GM13977 (cell line): ENCODE data around the gene RAB6A.
A peak's percentile ranks its signal among the peaks of the same experiment; 100 is the strongest.
"Not testable (repeated sequence)": the region's sequence is repeated elsewhere in the genome, so short reads cannot be mapped to it uniquely, and the experiment has no call there.

Experiments
- DNase-seq: peaks from one replicate; pipeline ENCODE4 v3.0.0; 2012; ENCODE audit warnings: low spot score
- CTCF ChIP-seq: IDR thresholded peaks from 2 replicates; pipeline ENCODE4 v1.5.1; 2012; ENCODE audit warnings: mild to moderate bottlenecking, control low read depth; ENCODE audit not compliant: insufficient read depth; ENCODE audit errors: extremely low read depth, missing control alignments
- in situ Hi-C: fragments of 300-500 bp; cut with MboI; formaldehyde crosslinking; loops from one replicate; pipeline ENCODE4 v1.12.0; 2022; ENCODE audit warnings: low sequenced_read_pairs, low pct_unique_long_range_greater_than_20kb, mixed read lengths, inconsistent platforms; ENCODE audit not compliant: unreplicated experiment

The RAB6A gene

GRCh38 chr11:73797457-73797856 lies 36.6 kb upstream of the RAB6A start:
- in situ Hi-C loops, result no loop called here

GRCh38 chr11:73795925-73796632 lies 35.2 kb upstream of the RAB6A start:
- DNase-seq, result no peak
- TF ChIP-seq CTCF, result no peak

More at GRCh38 chr11:73797457-73797856, 36.6 kb upstream of the RAB6A start:
- DNase-seq, result no peak
- TF ChIP-seq CTCF, result no peak

GRCh38 chr11:73792584-73792983 lies 31.7 kb upstream of the RAB6A start:
- TF ChIP-seq CTCF, result no peak
- in situ Hi-C loops, result no loop called here
- no peak for DNase-seq

More at GRCh38 chr11:73795925-73796632, 35.2 kb upstream of the RAB6A start:
- in situ Hi-C loops, result no loop called here

GRCh38 chr11:73789279-73789670 lies 28.4 kb upstream of the RAB6A start:
- no peak for DNase-seq
- in situ Hi-C loops, result no loop called here
- no peak for TF ChIP-seq CTCF

GRCh38 chr11:73787643-73788558 lies 27.0 kb upstream of the RAB6A start, which contains the start of gene MRPL48:
TSS of gene MRPL48 (plus strand) at chr11:73787874. CDS start at chr11:73787972, 98 bp downstream.
- peak; percentile 92 for DNase-seq
- no peak for TF ChIP-seq CTCF
- in situ Hi-C loops, result no loop called here

- DNase-seq, result no peak
- in situ Hi-C loops, result no loop called here
- no peak for TF ChIP-seq CTCF
Observed at GRCh38 chr11:73787051-73787642, 26.3 kb upstream of the RAB6A start.

- DNase-seq, in situ Hi-C loops: not testable (repeated sequence)
Observed at GRCh38 chr11:73785467-73785866, 24.6 kb upstream of the RAB6A start.
